Stimulated activated CD8-positive, alpha-beta memory T cell treated with anti-CD3 and anti-CD28 coated beads, Interleukin-7, amount 100 ng/mL, for 48 hours (primary cell): ENCODE results near the gene FAM13A.
"Not testable (repeated sequence)": the region's sequence is repeated elsewhere in the genome, so short reads cannot be mapped to it uniquely, and the experiment has no call there.

Source experiments
- DNase-seq, 2 donors: peaks; one replicate each; pipeline ENCODE4 v3.0.0-alpha.2; 2020; ENCODE audit warnings: low read depth in 1 of 2; ENCODE audit errors: extremely low read depth in 1 of 2

Gene FAM13A

GRCh38 chr4:88858752-88859151, 198.2 kb downstream of the FAM13A start:
- DNase-seq = no peak

DNA sequence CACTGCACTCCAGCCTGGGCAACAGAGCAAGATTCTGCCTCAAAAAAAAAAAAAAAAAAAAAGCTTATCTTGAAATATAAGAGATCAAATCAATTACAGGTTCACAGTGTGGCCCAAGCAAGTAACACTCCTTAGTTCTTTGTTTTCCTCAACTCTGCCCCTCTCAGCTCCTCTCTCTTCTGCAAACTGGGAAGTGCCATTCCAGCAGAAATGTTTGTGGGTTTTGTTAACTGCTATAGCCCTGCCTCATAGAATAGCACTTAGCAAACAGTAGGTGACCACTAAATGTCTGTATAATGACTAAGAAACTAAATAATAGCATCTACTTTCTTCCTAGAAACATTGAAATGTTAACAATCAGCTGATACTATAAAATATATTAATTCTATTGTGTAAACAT, 199.4 kb downstream of the FAM13A start:
- no peak for DNase-seq

DNA sequence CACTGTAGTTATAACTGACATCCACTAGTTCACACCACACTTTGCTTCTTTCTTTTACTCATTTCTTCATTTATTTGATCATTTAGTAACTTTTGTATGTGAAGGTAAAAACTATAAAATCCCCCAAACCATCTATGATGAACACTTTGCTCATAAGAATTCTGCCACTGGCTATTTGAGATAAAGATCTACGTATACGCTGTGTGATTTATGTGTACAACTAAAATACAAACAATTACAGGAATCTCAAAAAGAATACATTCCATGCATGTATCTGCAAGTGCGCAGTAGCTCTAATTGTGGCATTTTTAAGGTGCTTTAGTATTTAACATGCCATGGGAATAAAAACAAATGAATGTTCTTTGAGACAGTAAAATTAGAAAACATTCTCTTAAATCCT, 202.5 kb downstream of the FAM13A start:
- DNase-seq = no peak

DNA sequence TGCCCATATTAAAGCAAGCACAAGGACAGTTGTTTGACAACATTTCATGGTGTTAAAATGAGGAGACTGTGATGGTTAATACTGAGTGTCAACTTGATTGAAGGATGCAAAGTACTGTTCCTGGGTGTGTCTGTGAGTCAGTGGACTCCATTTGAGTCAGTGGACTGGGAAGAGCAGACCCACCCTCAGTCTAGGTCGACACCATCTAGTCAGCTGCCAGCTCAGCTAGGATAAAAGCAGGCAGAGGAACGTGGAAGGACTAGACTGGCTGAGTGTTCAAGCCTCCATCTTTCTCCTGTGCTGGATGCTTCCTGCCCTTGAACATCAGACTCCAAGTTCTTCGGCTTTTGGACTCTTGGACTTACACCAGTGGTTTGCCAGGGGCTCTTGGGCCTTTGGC, 203.4 kb downstream of the FAM13A start:
- not testable (repeated sequence) for DNase-seq

DNA sequence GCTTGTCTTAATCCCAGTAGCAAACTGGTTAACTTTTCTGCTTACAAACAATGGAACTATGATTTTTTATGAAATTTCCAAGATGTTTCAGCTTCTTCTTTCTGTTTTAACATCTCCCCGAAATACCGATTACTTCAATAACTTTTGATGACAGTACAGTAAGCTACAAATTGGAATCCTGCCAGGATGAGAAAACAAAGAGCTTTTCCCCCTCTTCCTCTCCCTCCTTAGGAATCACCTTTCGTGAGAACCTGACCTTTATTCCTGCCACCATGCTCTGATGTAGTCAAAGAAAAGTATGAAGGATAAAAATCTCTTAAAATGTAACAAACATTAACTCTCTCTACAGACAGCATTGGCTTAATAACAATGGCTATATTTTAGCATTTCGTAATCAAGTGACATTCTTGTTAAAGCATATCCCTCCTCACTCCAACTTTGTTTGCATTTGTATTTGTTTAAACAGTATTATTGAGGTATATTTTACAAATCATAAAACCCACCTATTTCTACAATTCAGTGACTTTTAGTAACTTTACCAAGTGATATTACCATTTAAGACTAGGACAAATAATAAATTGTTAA, 210.7 kb downstream of the FAM13A start:
- no peak for DNase-seq

GRCh38 chr4:88843067-88843685, 213.8 kb downstream of the FAM13A start:
- DNase-seq = no peak

GRCh38 chr4:88841635-88842034, 215.3 kb downstream of the FAM13A start:
- DNase-seq = no peak

DNA sequence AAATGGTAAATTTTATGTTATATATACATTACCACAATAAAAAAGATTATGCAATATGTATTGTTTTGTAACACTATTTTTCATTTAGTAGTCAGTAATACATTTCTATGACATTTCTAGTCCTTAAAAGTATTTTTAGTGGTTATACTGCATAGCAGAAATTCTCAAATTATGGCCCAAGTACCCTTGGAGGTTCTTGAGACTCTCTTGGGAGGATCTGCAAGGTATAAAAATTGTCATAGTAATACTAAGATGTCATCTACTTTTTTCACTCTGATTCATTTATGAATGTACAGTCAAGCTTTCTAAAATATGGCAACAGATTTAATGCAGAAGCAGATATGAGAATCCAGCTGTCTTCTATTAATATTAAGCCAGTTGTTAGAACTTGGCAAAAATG, 220.8 kb downstream of the FAM13A start:
- DNase-seq = no peak

DNA sequence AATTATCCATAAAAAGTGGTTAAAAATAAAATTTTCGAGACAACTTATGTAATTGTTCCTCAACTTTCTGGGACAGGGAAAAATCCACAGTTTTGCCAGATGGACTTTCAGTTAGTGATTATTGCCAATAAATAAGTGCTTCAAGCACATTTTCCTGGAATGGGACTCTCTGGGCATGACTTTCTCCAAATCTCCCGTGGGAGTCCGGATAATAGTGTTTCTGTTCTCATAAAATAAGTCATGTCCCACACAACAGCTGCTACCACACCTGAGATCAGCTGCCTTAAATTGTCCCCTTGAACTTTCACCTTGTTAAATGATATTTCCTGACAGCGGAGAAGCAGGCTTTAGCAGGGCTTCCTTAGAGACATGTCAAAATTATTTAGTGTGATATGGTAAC, 226.0 kb downstream of the FAM13A start:
- DNase-seq = no peak

DNA sequence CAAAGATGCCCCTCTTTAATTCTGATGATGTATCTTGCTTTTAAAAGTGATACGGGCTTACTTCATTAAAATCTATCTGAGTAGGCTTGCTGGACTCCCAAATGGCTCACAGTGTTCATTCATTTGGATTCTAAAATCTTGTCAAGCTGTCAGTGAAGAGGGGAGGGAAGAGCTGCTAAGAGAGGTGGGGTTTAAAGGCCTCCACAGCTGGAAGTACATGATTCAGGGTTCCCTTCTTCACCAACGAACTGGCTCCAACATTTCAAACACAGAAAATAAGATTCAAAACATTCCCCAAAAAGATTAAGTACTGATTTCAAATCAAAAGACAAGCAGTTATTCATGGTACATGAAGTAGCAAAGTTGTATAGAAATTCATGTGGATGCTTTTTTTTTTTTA, 226.4 kb downstream of the FAM13A start:
- DNase-seq = no peak

DNA sequence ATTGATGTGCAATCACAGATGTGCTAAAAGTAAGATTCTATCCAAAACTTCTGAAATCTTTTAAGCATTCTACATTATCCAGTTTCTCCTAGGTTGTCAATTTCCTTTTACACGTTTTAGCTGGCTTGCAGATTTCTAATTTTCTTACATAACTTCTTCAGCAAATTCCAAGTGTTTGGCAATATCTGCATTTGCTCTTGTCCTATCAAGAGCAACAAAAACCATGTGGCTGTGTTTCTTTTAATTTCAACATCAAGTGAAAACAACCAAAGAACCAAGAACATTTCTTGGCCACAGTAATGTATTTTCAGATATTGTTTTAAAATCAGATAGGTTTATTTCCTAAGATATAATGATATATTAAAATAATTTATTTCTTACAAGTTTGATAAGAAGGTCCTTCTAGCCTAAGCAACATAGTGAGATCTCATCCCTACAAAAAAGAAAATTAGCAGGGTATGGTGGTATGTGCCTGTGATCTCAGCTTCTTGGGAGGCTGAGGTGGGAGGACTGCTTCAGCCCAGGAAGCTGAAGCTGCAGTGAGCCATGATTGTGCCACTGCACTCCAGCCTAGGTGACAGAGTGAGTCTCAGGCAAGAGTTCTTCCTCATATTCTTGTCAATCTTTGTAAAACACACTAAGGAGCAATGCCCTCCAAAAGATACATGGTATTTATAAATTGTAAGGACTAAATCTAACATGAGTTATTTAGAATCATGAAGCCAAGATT, 228.0 kb downstream of the FAM13A start:
- no peak for DNase-seq

DNA sequence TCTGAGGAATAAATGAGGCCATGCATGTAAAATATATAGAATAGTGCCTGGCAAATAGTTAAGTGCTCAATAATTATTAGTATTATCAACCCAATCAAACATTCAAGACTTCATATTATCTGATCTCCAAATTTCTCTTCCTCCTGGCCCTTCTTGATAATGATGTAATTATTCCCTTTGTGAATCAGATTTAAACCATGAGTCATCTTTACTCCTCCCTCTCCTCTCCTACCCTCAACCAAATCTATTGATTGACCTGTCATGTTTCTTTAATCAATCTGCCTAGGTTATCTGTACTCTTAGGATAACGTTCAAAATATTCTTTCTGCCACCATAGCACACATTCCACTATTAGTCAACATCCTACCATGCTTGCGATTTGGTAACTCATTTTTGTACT, 229.5 kb downstream of the FAM13A start:
- DNase-seq = no peak

DNA sequence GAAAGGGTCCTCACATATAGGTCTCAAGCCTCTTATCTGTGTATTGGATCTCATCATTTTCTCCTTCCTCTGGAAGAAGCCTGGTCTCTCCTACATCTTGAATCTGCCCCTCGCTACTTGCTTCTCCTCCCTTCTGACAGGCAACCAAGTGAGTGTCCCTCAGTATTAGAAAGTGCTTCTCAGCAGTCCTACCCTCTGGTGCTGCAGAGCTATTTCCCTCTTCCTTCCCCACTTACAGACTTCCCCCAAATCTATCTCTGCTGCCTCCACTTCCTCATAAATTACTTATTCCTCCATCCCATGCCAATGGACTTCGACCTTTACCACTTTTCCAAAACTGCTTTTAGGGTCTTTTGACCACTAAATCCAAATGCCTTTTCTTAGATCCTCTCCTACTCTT, 230.2 kb downstream of the FAM13A start:
- DNase-seq = no peak

DNA sequence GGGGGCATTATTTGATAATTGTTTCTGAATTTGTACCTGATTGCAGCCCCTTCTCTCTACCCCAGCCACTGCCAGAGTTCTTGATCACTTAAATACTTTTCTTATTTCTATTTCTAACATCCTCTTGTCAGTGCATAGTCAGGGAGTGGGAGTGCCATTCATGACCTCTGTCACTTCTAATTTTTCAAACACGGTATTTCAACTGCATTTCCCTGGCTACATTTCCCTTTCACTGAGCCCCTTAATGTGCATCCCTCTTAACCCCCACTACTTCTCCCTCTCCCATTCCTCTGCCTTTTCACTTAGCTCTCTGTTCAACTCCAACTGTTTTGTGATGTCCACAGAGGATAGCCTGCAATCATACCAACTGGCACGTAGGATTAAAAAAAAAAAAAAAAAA, 231.1 kb downstream of the FAM13A start:
- DNase-seq = no peak

- DNase-seq = peak in 1 of 2 donors; percentile 34
Measured at GRCh38 chr4:88823058-88823919, 233.7 kb downstream of the FAM13A start.

DNA sequence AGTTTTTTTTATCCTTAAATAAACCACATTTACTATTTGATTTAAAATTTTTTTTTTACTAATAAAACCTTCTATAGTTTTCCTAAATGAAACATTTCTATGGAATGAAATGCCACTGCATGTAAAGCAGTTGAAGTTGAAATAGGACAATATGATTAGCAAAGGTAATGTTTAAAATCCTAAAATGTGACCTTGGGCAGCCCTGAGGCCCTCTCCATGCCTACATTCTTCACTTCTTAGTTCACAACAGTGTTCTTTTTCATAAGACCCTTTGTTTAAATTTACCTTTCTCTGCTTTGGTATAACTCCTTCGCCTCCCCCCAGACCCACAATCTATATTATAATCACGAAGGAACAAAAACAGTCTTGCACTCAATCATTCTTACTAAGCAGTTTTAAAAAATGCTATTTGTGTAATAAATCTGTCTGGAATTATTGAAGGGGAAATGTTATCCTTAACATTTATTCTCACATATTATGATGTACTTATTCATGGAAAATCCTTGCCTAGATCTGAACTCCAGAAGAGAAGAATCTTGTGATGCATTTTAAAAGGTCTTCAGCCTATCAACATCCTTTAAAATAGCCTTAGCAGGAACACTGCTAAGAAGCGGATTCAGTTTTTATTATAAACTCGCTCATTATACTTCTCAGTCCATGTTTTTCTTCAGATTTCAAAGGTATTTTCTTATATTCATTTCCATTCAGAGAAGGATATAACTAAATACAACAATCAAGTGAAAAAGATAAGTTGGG, 234.8 kb downstream of the FAM13A start:
- no peak for DNase-seq

- DNase-seq = no peak
Measured at GRCh38 chr4:88821522-88821921, 235.5 kb downstream of the FAM13A start.

DNA sequence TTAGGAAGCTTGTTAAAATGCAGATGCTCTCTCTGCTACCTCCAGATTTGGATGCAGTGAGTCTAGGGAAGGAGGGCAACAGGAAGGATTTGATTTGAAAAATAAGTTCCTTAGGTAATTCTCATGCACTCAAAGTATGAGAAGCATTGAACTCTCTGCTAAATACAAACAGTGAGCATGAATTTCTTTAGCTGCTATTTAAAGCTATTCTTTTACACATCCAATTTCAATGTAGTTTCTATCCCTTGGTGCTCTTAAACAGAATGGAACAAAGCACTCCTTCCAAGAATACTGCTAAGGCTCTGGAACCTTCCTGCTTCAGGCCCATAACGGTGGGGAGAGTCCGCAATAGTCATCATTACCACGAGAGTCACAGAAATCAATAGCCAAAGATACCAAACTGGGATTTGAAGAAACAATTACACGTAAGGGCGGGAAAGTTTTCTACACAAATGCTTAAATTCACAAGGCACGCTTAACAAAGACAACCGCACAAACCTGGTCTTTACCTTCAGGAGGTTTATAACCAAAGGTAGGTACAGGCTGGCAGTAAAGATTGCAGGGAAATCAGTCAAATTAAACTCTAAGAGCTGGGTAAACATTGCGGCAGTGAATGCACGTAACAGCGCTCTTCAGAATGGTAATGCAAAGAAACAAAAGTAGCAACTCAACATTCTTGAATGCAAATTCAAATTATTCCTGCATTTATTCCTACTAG, 236.1 kb downstream of the FAM13A start:
- DNase-seq = no peak

- DNase-seq = no peak
Measured at GRCh38 chr4:88819818-88820697, 236.9 kb downstream of the FAM13A start.
